Activated naive CD4-positive, alpha-beta T cell treated with anti-CD3 and anti-CD28 coated beads, Interleukin-2, amount 50 U/mL, for 16 hours (primary cell): ENCODE results near the gene SOWAHB.

Source experiments
- DNase-seq: peaks from one replicate; pipeline ENCODE4 v3.0.0-alpha.2; 2020

Gene SOWAHB

GRCh38 chr4:76897536-76898384, at the start of gene SOWAHB:
TSS of gene SOWAHB (minus strand) at chr4:76898144. CDS start at chr4:76897849, 295 bp downstream.
- DNase-seq = peak; percentile 32

- no peak for DNase-seq
These were observed 49.4 kb upstream of the SOWAHB start for GRCh38 chr4:76947369-76947768.

GRCh38 chr4:76943790-76944189, 45.8 kb upstream of the SOWAHB start:
- no peak for DNase-seq

GRCh38 chr4:76943129-76943620, 45.2 kb upstream of the SOWAHB start:
- no peak for DNase-seq

GRCh38 chr4:76939184-76939583, 41.2 kb upstream of the SOWAHB start:
- no peak for DNase-seq

GRCh38 chr4:76931576-76932276, 33.8 kb upstream of the SOWAHB start:
- no peak for DNase-seq

- no peak for DNase-seq
These were observed 33.1 kb upstream of the SOWAHB start for GRCh38 chr4:76931087-76931486.

- DNase-seq = no peak
These were observed 32.7 kb upstream of the SOWAHB start for GRCh38 chr4:76930685-76931084.

- DNase-seq = no peak
These were observed 28.9 kb upstream of the SOWAHB start for GRCh38 chr4:76926841-76927240.

- no peak for DNase-seq
These were observed 25.8 kb upstream of the SOWAHB start for GRCh38 chr4:76923619-76924357.

- DNase-seq = no peak
These were observed 22.8 kb upstream of the SOWAHB start for GRCh38 chr4:76920715-76921114.

- no peak for DNase-seq
These were observed 11.8 kb upstream of the SOWAHB start for GRCh38 chr4:76909711-76910110.

GRCh38 chr4:76905521-76905920, 7.6 kb upstream of the SOWAHB start:
- DNase-seq = no peak

GRCh38 chr4:76904646-76905190, 6.8 kb upstream of the SOWAHB start:
- no peak for DNase-seq

GRCh38 chr4:76902233-76902890, 4.4 kb upstream of the SOWAHB start:
- DNase-seq = no peak

- DNase-seq = no peak
These were observed 1.2 kb upstream of the SOWAHB start for GRCh38 chr4:76898949-76899645.

GRCh38 chr4:76898385-76898692, 395 bp upstream of the SOWAHB start:
- no peak for DNase-seq

GRCh38 chr4:76896614-76897535, 1.1 kb downstream of the SOWAHB start:
- peak; percentile 39 for DNase-seq

- no peak for DNase-seq
These were observed 1.9 kb downstream of the SOWAHB start for GRCh38 chr4:76896048-76896447.

GRCh38 chr4:76895619-76896018, 2.3 kb downstream of the SOWAHB start:
- no peak for DNase-seq
